H9 (cell line): ENCODE data around the gene CNGB1. TPM values are rescaled to one million over a fixed set of nuclear protein-coding genes. Genes with fewer than 3 reads are reported as not detected.
"Not testable (repeated sequence)": the region's sequence is repeated elsewhere in the genome, so short reads cannot be mapped to it uniquely, and the experiment has no call there.

ENCODE experiments used
- DNase-seq: peaks from one replicate; pipeline ENCODE4 v3.0.0-alpha.2; 2017
- H2AFZ ChIP-seq: one replicate; pipeline ENCODE4 v1.6.1; 2013; ENCODE audit warnings: mild to moderate bottlenecking, low read length, control low read depth, moderate library complexity
- H2AK5ac ChIP-seq: 2 replicates; pipeline ENCODE4 v1.6.1; 2013; ENCODE audit warnings: low read length, control low read depth, mixed read lengths; ENCODE audit not compliant: insufficient read length
- H2BK120ac ChIP-seq: one replicate; pipeline ENCODE4 v1.6.1; 2013; ENCODE audit warnings: low read depth, mild to moderate bottlenecking, low read length, control low read depth, inconsistent platforms; ENCODE audit not compliant: poor library complexity, severe bottlenecking
- H2BK12ac ChIP-seq: 2 replicates; pipeline ENCODE4 v1.6.1; 2013; ENCODE audit warnings: low read length, control low read depth, mixed read lengths, low read depth; ENCODE audit not compliant: insufficient read length
- H2BK15ac ChIP-seq: 2 replicates; pipeline ENCODE4 v1.6.1; 2013; ENCODE audit warnings: low read depth, low read length, control low read depth
- H2BK20ac ChIP-seq: one replicate; pipeline ENCODE4 v1.6.1; 2013; ENCODE audit warnings: low read depth, mild to moderate bottlenecking, low read length, control low read depth, inconsistent platforms; ENCODE audit not compliant: poor library complexity, severe bottlenecking
- H2BK5ac ChIP-seq: 2 replicates; pipeline ENCODE4 v1.6.1; 2013; ENCODE audit warnings: low read length, control low read depth, mixed read lengths; ENCODE audit not compliant: insufficient read length
- H3K14ac ChIP-seq: 2 replicates; pipeline ENCODE4 v1.6.1; 2013; ENCODE audit warnings: low read length, control low read depth; ENCODE audit not compliant: insufficient read depth
- H3K18ac ChIP-seq: 2 replicates; pipeline ENCODE4 v1.6.1; 2013; ENCODE audit warnings: low read depth, mild to moderate bottlenecking, mixed read lengths, low read length, control low read depth; ENCODE audit not compliant: insufficient read length
- H3K23ac ChIP-seq: 2 replicates; pipeline ENCODE4 v1.6.1; 2013; ENCODE audit warnings: low read length, control low read depth, mixed read lengths, low read depth; ENCODE audit not compliant: insufficient read length
- H3K23me2 ChIP-seq: 2 replicates; pipeline ENCODE4 v1.6.1; 2013; ENCODE audit warnings: low read depth, mild to moderate bottlenecking, mixed read lengths, low read length, control low read depth; ENCODE audit not compliant: insufficient read length, poor library complexity, severe bottlenecking
- H3K27ac ChIP-seq: 2 replicates; pipeline ENCODE4 v1.5.1; 2013; ENCODE audit warnings: low read length, control low read depth, mixed read lengths, low read depth; ENCODE audit not compliant: insufficient read length
- H3K27me3 ChIP-seq: 2 replicates; pipeline ENCODE4 v1.6.1; 2013; ENCODE audit warnings: low read length, control low read depth, inconsistent platforms; ENCODE audit not compliant: insufficient read depth
- H3K4ac ChIP-seq: 2 replicates; pipeline ENCODE4 v1.6.1; 2013; ENCODE audit warnings: low read depth, mild to moderate bottlenecking, control low read depth, inconsistent platforms, low read length, moderate library complexity
- H3K4me1 ChIP-seq: 2 replicates; pipeline ENCODE4 v1.6.1; 2013; ENCODE audit warnings: low read length, control low read depth, inconsistent platforms; ENCODE audit not compliant: insufficient read depth
- H3K4me2 ChIP-seq: 2 replicates; pipeline ENCODE4 v1.6.1; 2013; ENCODE audit warnings: low read length, control low read depth, mixed read lengths; ENCODE audit not compliant: insufficient read length, insufficient read depth
- H3K56ac ChIP-seq: 2 replicates; pipeline ENCODE4 v1.6.1; 2013; ENCODE audit warnings: low read depth, mild to moderate bottlenecking, mixed read lengths, low read length, control low read depth; ENCODE audit not compliant: insufficient read length
- H3K79me1 ChIP-seq: 2 replicates; pipeline ENCODE4 v1.6.1; 2013; ENCODE audit warnings: low read depth, mild to moderate bottlenecking, moderate library complexity, low read length, control low read depth, inconsistent platforms; ENCODE audit not compliant: insufficient read depth, poor library complexity, severe bottlenecking
- H3K79me2 ChIP-seq: 2 replicates; pipeline ENCODE4 v1.6.1; 2013; ENCODE audit warnings: low read length, control low read depth, inconsistent platforms; ENCODE audit not compliant: insufficient read depth
- H3K9ac ChIP-seq: 2 replicates; pipeline ENCODE4 v1.6.1; 2013; ENCODE audit warnings: low read length, control low read depth, mixed read lengths; ENCODE audit not compliant: insufficient read length; ENCODE audit errors: extremely low read depth
- H3K9me3 ChIP-seq: one replicate; pipeline ENCODE4 v1.6.1; 2013; ENCODE audit warnings: low read depth, low read length, inconsistent platforms; ENCODE audit not compliant: control insufficient read depth
- H3T11ph ChIP-seq: one replicate; pipeline ENCODE4 v1.6.1; 2013; ENCODE audit warnings: mild to moderate bottlenecking, low read length, control low read depth, inconsistent platforms
- H4K20me1 ChIP-seq: one replicate; pipeline ENCODE4 v1.6.1; 2013; ENCODE audit not compliant: control insufficient read depth, insufficient read length, insufficient read depth
- H4K5ac ChIP-seq: 2 replicates; pipeline ENCODE4 v1.6.1; 2013; ENCODE audit warnings: low read depth, mild to moderate bottlenecking, mixed read lengths, low read length, control low read depth; ENCODE audit not compliant: insufficient read length
- H4K8ac ChIP-seq: replicated peaks from 2 replicates; pipeline ENCODE4 v1.6.1; 2013; ENCODE audit warnings: low read length, control low read depth, mixed read lengths, low read depth; ENCODE audit not compliant: insufficient read length
- H4K91ac ChIP-seq: 2 replicates; pipeline ENCODE4 v1.6.1; 2013; ENCODE audit warnings: low read depth, mild to moderate bottlenecking, moderate library complexity, mixed read lengths, low read length, control low read depth; ENCODE audit not compliant: insufficient read length
- H3K27ac Mint-ChIP-seq, 3 experiments: 2 replicates in 2 of 3; 3 replicates in 1 of 3; pipeline ENCODE4 v1.8.0; 2020 to 2021; ENCODE audit warnings: mixed read lengths in 3 of 3, mild to moderate bottlenecking in 1 of 3, moderate library complexity in 1 of 3
- H3K27me3 Mint-ChIP-seq: 2 replicates; pipeline ENCODE4 v1.8.0; 2021; ENCODE audit warnings: low read depth, mild to moderate bottlenecking, moderate library complexity, mixed read lengths
- H3K36me3 Mint-ChIP-seq, 3 experiments: 2 replicates in 2 of 3; 3 replicates in 1 of 3; pipeline ENCODE4 v1.8.0; 2020 to 2021; ENCODE audit warnings: low read depth in 3 of 3, mixed read lengths in 3 of 3; ENCODE audit not compliant: insufficient read depth in 1 of 3
- H3K4me1 Mint-ChIP-seq, 2 experiments: 2 replicates each; pipeline ENCODE4 v1.8.0; 2020; ENCODE audit warnings: mixed read lengths in 2 of 2
- H3K4me3 Mint-ChIP-seq, 2 experiments: 2 replicates in 1 of 2; 3 replicates in 1 of 2; pipeline ENCODE4 v1.8.0; 2020 to 2021; ENCODE audit warnings: mild to moderate bottlenecking in 2 of 2, mixed read lengths in 2 of 2, moderate library complexity in 1 of 2
- H3K9me3 Mint-ChIP-seq, 2 experiments: 2 replicates in 1 of 2; 3 replicates in 1 of 2; pipeline ENCODE4 v1.8.0; 2020; ENCODE audit warnings: mild to moderate bottlenecking in 2 of 2, mixed read lengths in 2 of 2, moderate library complexity in 1 of 2
- WGBS: extraction: QIAGEN DNeasy Blood & Tissue Kit; methylation state at CpG from one replicate; pipeline ENCODE4 v1.1.7; 2013; ENCODE audit warnings: missing lambda C conversion rate, low lambda C conversion rate, mixed read lengths; ENCODE audit not compliant: insufficient read length; ENCODE audit errors: extremely low coverage; 5-methylcytosine and 5-hydroxymethylcytosine counted together
- total RNA-seq: library from RNA; stranded (reverse); gene quantifications from 2 replicates; pipeline ENCODE4 v1.2.1, GENCODE V29; 2021

Gene CNGB1
- total RNA-seq, 1 experiment from 2014 or later: not detected

- H3K4me3 Mint-ChIP-seq, H3K9ac ChIP-seq, H2BK5ac ChIP-seq, H4K91ac ChIP-seq, H3K4me1 ChIP-seq, H3K27me3 ChIP-seq, H2BK15ac ChIP-seq, H3K4me2 ChIP-seq, H3K23me2 ChIP-seq, H3K27ac ChIP-seq, H2AFZ ChIP-seq, H3K27ac Mint-ChIP-seq, H3K18ac ChIP-seq, H3K4me1 Mint-ChIP-seq, H2BK20ac ChIP-seq, H3K27me3 Mint-ChIP-seq, H4K20me1 ChIP-seq, H4K5ac ChIP-seq, H4K8ac ChIP-seq, H3K14ac ChIP-seq, H3K79me1 ChIP-seq, DNase-seq, H2AK5ac ChIP-seq, H3K56ac ChIP-seq, H3K36me3 Mint-ChIP-seq, H2BK12ac ChIP-seq, H2BK120ac ChIP-seq, H3K9me3 ChIP-seq, H3K79me2 ChIP-seq, H3K4ac ChIP-seq, H3T11ph ChIP-seq, H3K9me3 Mint-ChIP-seq, H3K23ac ChIP-seq: not testable (repeated sequence)
- WGBS: no CpG with 5 or more reads among the region's 2 CpGs
These were observed 29.0 kb downstream of the CNGB1 start for GRCh38 chr16:57941901-57942300.
